ENCODE results near the gene GPC1.
"Not testable (repeated sequence)": the region's sequence is repeated elsewhere in the genome, so short reads cannot be mapped to it uniquely, and the experiment has no call there.

The GPC1 gene

DNA sequence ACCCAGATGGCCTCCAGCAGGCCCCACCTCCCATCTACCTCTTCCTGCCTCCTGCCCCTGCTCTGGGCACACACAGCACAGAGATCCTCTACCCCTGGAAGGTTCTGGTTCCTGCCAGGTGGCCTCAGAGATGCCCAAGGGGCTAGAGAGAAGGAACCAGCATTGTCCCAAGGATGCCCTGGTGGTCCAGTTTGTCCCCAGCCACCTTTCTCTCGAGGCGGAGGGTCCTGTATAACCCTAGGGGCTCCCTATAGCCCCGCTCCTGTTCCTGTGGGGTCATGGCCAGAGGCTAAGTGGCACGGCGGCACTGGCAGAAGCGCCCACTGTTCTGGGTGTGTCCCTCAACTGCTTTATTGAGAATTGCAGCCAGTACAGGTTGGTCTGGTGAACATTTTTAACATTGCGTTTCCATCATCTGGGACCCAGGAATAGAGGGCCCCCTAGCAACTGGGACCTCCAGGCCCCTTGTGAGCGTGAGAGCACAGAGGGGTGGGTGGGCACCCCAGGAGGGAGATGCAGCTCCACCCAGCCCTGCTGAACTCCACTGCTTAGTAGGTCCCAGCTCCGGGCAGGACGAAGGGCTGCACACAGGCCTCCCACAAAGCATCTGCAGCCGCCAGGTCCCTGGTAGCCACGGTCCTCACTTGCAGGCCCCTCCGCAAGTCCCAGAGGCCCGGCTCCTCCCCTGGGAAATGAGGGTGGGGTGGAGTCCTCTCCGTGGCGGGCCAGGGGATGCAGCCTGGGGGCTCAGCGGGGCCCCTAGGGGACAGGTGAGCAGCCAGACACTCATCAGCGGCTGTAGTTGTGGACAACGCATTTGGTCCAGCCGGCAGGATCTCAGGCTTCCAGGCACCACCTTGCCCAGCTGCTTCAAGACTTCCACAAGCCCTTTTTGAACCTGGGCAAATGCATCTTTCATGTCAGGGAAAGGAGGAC is 33.1 kb downstream of the GPC1 start:
- DNase-seq = no peak

DNA sequence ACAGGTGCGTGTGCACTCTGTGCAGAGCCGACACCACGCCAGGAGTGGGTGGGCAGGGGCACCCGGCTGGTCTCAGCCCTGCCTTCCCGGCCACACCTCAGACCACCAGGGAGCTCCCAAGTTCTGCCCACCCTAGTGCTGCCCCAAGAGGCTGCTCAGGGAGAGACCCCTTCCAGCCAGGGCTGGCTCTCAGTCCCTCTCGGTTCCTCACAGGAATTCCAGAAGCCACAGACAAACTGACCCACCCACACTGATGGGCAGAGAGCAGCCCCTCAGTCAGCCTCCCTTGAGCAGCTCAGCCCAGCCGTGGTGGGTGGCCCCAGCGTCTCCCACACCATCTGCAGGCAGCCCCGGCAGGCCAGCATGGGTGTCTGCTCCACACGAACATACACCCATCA is 33.8 kb downstream of the GPC1 start:
- DNase-seq = no peak

DNA sequence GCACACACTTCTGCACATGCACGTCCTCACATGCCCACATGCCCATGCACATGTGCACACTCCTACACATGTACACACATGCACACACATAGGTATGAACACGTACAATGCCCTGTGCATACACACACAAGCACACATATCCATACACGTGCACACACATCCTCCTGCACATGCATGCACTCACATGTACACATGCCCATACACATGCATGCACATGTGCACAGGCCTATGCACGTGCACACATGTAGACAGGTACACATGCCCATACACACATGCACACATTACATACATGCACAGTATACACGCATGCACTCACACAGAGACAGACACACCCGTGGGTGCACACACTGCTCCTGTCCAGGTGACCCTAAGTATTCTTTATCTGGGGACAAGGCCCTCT is 34.3 kb downstream of the GPC1 start:
- DNase-seq = no peak

GRCh38 chr2:240472078-240472790 is 36.8 kb downstream of the GPC1 start:
- DNase-seq = no peak

- no peak for DNase-seq
Measured at GRCh38 chr2:240473211-240473610, 37.7 kb downstream of the GPC1 start.

DNA sequence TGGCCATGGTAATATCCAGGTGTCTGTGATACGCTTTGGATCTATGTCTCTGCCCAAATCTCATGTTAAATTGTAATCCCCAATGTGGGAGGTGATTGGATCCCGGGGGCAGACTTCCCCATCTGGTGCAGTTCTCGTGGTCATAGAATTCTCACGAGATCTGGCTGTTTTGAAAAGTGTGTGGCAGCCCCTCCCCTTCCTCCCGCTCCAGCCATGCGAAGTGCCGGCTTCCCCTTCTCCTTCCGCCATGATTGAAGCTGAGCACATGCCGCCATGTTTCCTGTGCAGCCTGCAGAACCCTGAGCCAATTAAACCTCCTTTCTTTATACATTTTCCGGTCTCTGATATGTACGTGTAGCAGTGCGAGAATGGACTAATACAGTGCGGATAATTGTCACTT is 42.5 kb downstream of the GPC1 start:
- no peak for DNase-seq

GRCh38 chr2:240478346-240479110 is 43.1 kb downstream of the GPC1 start:
- no peak for DNase-seq

DNA sequence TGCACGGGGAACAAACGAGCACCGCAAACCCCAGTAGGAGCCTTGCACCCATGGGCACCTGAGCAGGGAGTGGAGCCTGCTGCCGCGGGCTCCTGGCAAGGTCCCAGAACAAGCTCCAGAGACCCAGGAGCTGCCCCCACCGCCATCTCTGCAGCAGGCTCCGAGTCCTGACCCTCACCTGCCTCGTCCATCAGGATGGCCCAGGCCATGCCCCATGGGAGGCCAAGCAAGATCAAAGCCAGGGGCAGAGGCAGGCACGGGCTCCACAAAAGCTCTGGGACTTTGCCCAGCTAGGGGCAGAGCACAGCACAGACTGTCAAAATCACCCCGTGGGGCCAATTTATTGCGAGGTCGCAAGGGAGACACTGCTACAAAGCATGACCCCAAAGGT is 43.6 kb downstream of the GPC1 start:
- no peak for DNase-seq

DNA sequence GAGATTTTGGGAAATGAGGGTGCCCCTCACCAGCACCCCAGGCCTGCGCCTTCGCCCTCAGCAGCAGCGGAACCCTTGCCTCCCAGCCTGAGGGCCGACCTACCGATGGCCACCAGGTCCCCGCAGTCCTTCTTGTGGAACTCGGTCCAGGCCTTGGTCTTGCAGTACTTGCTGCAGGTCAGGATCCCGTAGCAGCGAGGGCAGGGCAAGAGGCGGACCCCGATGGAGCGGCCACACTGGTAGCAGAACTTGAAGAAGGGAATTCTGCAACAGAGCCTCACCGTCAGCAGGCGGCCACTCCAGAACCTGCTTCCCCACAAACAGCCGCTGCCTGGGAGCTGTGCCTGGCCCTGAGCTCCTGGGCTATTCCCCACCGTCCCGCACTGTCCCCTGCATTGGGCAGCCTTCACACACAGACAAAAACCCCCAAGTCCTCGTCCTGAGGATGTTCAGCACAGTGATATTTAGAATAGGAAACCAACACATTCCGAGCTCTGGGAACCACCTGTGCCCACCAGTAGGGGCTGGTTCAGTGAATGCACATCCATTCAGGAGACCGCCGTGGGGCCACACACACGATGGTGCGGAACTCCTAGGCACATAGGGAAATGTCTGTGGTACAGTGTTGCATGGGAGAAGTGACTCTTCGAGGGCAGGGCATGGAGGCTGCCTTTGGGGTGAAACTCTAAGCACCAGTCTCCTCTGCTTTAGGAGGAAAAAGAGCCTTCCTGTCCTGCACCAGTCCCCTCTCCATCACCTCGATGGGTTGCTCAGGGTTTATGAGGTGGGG is 45.6 kb downstream of the GPC1 start:
- no peak for DNase-seq

- no peak for DNase-seq
Measured at GRCh38 chr2:240481720-240482119, 46.3 kb downstream of the GPC1 start.

DNA sequence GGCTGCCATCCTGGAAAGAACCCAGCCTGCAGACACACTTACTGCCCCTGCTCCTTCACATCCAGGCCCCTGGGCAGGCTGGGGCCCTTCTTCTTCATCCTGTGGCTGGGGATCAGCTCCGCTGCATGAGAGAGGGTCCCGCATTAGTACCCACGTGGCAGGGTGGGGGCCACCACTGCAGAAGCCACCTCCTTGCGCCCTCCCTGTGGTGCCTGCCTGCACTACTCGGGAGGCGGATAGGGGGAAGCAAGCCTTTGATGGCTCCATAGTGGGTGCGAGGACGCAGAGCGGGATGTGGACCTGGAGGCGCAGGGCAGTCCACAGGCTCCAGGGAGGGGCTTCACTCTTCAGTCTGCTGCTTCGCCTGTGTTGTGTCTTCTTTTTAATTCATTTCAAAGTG is 46.7 kb downstream of the GPC1 start:
- no peak for DNase-seq

DNA sequence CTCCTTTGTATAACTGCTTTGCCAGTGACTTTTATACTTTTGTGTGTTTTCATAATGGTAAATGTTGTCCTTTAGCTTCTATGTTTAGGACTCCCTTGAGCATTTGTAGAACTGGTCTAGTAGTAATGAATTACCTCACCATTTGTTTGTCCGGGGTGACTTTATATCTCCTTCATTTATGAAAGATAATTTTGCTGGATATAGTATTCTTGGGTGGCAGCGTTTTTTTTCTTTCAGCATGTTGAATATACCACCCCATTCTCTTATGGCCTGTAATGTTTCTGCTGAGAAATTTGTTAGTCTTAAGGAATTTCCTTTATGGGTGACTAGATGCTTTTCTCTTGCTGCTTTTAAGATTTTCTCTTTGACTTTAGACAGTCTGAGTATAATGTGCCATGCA is 56.0 kb downstream of the GPC1 start:
- DNase-seq = no peak

GRCh38 chr2:240494194-240494793 is 58.8 kb downstream of the GPC1 start:
- no peak for DNase-seq

- not testable (repeated sequence) for DNase-seq
Measured at GRCh38 chr2:240494942-240495341, 59.5 kb downstream of the GPC1 start.

DNA sequence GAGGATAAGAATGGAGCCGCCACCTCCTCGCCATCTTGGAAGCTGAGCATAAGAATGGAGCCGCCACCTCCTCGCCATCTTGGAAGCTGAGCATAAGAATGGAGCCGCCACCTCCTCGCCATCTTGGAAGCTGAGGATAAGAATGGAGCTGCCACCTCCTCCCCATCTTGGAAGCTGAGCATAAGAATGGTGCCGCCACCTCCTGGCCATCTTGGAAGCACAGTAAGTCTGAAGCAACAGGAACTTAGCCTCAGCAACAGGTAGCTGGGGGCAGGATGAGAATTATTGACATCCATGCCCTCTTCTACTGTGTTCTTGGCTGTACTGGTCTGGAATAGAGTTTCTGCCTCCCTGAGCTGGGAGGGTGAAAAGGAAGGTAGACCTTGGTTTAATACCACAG is 61.6 kb downstream of the GPC1 start:
- DNase-seq = not testable (repeated sequence)

DNA sequence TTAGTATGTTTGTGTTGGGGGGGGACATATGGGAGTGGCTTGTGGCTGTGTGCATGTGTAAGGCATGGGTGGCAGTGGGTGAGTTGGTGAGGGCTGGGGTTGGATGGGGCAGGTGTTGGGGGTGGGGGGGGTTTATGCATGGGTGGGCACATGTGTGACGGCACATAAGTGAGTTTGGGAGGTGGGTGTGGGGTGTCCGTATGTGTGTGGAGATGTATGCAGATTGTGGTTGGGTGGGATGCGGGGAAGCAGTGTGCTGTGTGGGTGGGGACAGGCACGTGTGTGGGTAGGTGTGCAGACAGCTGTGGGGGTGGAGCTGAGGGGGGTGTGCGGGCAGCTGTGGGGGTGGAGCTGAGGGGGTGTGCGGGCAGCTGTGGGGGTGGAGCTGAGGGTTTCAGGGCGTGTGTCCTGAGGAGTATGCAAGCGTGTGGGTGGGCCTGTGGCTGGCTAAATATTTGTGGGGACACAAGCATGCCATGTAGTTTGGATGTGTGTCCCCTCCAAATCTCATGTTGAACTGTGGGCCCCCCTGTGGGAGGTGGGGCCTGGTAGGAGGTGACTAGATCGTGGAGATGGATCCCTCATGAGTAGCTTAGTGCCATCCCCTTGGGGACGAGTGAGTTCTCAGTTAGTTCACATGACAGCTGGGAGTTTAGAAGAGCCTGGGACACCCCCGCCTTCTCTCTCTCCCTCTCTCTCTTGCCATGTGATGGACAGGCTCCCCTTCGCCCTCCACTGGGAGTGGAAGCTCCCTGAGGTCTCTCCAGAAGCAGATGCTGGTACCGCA is 62.9 kb downstream of the GPC1 start:
- DNase-seq = no peak

DNA sequence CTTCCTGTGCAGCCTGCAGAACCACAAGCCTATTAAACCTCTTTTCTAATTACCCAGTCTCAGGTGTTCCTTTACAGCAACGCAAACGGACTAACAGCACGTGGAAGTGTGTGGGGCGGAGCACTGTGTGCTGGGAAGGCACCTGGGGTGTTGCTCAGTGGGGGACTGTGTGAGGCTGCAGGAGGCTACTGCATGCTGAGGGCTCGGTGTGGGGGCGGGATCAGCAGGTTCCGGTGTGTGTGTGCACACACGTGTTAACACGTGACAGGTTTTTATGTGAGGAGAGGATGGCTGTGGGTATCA is 63.4 kb downstream of the GPC1 start:
- no peak for DNase-seq

DNA sequence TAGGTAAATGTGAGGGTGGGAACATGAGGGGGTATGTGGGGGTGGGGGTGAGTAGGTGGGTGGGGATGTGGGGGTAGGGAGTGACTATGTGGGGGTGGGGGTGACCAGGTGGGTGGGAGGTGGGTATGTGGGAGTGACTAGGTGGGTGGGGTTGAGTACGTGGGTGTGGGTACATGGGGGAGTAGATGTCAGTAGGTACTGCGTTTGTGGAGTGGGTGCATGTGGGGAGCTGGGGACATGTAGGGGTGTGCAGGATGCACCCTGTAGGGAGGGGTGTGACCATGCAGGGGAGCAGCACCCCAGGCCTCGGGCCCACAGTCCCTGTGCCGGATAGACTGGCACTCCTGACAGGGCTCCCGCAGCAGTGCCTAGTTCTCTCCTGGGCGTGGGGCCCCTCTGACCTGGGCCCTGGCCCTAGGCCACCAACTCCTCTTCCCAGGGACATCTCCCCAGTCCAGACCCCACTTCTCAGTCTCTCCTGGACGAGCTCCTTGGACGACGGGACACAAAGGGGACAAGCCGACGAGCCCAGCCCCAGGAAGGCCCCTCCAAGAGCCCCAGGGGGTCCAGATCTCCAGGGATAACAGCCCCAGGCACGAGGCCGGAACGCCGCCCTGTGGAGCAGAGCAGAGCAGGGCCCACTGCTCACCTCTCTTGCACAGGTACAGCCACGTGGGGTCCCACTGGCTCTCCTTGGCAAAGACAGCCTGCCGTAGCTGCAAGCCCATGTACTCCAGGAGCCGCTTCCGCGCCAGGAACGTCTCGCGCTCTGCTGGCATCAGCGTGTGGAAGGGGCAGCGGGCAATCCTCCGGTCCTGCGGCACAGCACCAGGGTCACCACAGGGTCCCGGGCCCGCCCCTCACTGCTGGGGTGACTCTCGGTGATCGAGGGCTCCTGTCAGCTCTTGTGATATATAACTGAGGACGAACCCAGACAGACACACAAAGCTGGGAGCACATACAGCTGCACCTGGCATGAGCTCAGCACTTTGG is 64.1 kb downstream of the GPC1 start:
- DNase-seq = no peak

DNA sequence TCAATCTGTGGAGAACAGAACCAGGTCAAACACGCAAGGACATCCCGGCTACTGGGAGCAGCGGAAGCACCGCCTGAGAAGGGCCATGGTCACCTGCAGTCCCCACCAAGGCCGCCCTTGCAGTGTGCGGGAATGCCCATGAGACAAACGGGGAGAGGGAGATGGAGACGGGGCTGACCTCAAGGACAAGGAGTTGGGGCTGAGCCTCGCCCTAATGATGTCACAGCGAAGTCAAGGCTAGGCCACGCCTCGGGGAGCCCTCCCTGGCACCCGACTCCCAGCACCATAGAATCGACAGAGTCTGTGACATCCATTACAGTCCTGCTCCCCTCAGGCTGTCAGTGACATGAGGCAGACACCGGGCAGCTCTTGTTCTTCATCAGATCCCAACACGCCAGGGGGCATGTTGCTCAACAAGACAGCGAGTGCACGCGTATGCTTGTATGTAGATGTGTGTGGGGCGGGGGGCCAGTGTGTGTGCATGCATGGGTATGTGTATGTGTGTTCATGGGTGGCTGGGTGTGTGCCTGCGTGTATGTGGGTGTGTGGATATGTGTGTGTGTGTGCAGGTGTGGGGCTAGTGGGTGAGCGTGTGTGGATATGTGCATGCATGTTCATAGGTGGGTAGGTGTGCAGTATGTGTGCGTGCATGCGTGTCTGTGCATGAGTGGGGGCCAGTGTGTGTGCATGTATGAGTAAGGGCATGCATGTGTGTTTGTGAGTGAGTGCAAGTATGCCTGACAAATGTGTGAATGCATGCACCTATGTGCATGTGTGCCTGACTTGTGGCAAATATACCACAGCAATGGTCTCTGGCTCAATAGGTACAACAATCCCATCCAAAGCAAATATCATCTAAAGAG is 65.3 kb downstream of the GPC1 start:
- no peak for DNase-seq
